Adrenal gland (tissue), 5 donors: ENCODE results near the gene LZTR1.

Experiments used
- POLR2A ChIP-seq, 2 donors: fragments of 450-650 bp; IDR thresholded peaks; one replicate each; pipeline ENCODE4 v1.6.1; 2017; ENCODE audit warnings: antibody characterized with exemption in 2 of 2, mild to moderate bottlenecking in 2 of 2, moderate library complexity in 1 of 2
- TF ChIP-seq, protein P1 (sequence below), 6 experiments: fragments of 450-650 bp in 4 of 6; fragments of 200-600 bp in 2 of 6; sonication (generic) in 1 of 6; IDR thresholded peaks; 1 replicate in 5 of 6; 2 replicates in 1 of 6; pipeline versions ENCODE4 v1.5.1 to v1.8.0; 2016 to 2021; ENCODE audit warnings: antibody characterized with exemption in 6 of 6, mild to moderate bottlenecking in 2 of 6, moderate library complexity in 1 of 6
- donor health status: DM: no; HTN: no; CAD: no.

DNA sequence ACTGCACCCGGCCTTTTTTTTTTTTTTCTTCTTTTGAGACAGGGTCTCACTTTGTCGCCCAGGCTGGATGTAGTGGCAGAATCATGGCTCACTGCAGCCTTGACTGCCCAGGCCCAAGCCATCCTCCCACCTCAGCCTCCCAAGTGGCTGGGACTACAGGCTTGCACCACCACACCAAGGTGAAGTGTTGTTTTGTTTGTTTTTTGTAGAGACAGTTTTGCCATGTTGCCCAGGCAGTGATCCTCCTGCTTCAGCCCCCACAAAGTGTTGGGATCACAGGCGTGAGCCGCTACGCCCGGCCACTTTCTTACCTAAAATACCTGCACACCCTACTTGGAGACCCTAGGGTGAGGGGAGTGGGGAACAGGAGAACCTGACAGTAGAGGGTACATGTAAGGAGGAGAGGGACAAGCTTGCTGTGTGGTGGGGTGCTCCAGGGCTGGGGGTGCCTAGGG lies 19.6 kb upstream of the LZTR1 start:
- TF ChIP-seq, protein P1, sequence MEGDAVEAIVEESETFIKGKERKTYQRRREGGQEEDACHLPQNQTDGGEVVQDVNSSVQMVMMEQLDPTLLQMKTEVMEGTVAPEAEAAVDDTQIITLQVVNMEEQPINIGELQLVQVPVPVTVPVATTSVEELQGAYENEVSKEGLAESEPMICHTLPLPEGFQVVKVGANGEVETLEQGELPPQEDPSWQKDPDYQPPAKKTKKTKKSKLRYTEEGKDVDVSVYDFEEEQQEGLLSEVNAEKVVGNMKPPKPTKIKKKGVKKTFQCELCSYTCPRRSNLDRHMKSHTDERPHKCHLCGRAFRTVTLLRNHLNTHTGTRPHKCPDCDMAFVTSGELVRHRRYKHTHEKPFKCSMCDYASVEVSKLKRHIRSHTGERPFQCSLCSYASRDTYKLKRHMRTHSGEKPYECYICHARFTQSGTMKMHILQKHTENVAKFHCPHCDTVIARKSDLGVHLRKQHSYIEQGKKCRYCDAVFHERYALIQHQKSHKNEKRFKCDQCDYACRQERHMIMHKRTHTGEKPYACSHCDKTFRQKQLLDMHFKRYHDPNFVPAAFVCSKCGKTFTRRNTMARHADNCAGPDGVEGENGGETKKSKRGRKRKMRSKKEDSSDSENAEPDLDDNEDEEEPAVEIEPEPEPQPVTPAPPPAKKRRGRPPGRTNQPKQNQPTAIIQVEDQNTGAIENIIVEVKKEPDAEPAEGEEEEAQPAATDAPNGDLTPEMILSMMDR (IDR thresholded peaks at IDR 0.05): no peak
- no peak for TF ChIP-seq POLR2A (IDR thresholded peaks at IDR 0.05)
